GM12873 (cell line): ENCODE results near the gene SERINC5.

ENCODE experiments used
- CTCF ChIP-seq: IDR thresholded peaks from 2 replicates; pipeline ENCODE4 v1.5.1; 2012; ENCODE audit warnings: low read depth, mild to moderate bottlenecking, moderate library complexity, low read length, control low read depth; ENCODE audit not compliant: insufficient read depth; ENCODE audit errors: missing control alignments

Gene SERINC5

GRCh38 chr5:80193401-80193800 lies 62.4 kb downstream of the SERINC5 start:
- TF ChIP-seq CTCF = no peak

- no peak for TF ChIP-seq CTCF
Measured at GRCh38 chr5:80192507-80193241, 63.2 kb downstream of the SERINC5 start.

GRCh38 chr5:80191991-80192398 lies 63.9 kb downstream of the SERINC5 start:
- TF ChIP-seq CTCF = no peak

GRCh38 chr5:80191397-80191796 lies 64.5 kb downstream of the SERINC5 start:
- TF ChIP-seq CTCF = no peak

GRCh38 chr5:80190960-80191359 lies 64.9 kb downstream of the SERINC5 start:
- no peak for TF ChIP-seq CTCF

GRCh38 chr5:80189701-80190100 lies 66.1 kb downstream of the SERINC5 start:
- no peak for TF ChIP-seq CTCF

- TF ChIP-seq CTCF = no peak
Measured at GRCh38 chr5:80189201-80189600, 66.6 kb downstream of the SERINC5 start.
